HT1080 (cell line): ENCODE data around the gene CCDC9. TPM values are rescaled to one million over a fixed set of nuclear protein-coding genes. Genes with fewer than 3 reads are reported as not detected.
"Not testable (repeated sequence)": the region's sequence is repeated elsewhere in the genome, so short reads cannot be mapped to it uniquely, and the experiment has no call there.

Experiments
- DNase-seq: peaks from one replicate; pipeline ENCODE4 v3.0.0-alpha.2; 2015; ENCODE audit warnings: low read depth
- total RNA-seq: library from RNA; depleted of rRNA; stranded (reverse); fragments of >200 nt; shearing (Covaris generic); gene quantifications from 2 replicates; pipeline ENCODE4 v1.2.3, GENCODE V29; 2014

Gene CCDC9
- total RNA-seq, 1 experiment from 2014 or later, result 3.6 TPM

DNA sequence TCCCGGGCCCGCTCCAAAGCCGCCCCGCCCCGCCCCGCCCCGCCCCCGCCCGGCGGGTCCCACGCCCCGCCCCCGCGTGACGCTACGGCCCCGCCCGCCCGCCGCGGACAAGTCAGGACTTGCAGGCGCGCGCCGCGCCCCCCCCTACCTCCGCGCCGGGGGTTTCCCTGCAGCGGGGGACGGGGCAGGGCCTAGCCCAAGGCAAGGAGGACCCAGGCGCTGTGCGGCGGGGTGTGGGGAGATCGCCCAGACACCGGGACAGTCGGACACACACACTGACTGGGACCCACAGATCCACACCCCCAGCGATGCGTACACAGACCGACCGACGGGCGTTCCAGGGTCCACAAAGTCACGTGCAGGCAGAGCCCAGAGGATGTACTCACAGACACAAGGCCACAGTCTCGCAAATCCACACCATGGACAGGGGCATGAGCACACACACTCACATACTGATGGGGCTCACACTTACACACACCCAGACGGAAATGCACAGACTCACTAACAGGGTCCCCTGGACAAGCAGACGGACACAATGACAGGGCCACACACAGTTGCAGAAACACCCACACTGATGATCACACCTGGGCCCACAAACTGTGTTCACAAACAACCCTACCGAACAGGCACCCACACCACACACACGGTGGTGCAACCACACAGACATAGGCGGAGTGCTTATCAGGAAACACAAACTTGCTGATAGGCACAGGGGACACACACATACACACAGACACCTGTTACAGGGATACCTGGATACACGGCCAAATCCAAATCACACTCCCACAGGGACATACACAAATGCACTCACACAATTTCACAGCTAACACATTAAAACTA lies 24.9 kb upstream of the CCDC9 start:
- peak; percentile 82 for DNase-seq

DNA sequence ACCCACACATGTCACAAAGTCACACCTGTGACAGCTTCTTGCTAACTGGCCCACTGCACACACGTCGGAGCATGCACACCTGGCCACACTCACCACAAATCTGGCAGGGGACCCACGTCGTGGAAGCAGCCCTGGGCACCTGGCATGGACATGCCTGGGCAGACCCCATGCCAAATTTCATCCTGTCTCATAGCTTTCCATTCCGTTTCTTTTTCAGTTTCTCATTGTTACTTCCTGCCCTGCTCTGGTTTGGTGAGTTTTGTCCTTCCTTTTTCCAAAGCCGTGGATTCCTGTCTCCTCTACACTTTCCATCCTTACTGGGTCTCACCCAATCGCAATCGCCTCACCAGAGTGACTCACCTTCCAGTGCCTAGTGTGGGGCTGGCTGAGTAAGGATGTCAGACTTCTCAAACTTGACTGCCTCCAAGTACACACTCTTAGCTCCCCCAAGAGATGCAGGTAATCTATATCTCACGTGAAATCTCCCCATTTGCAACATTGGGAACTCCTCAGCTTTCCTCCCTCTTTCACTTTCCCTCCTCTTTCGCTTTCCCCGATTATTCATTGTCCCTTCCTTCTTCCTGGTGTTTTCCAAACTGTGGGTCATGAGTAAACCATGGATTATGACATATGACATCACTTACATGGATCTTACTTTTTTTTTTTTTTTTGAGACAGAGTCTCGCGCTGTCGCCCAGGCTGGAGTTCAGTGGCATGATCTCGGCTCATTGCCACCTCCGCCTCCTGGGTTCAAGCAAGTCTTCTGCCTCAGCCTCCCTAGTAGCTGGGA lies 23.7 kb upstream of the CCDC9 start:
- DNase-seq, result peak; percentile 91

DNA sequence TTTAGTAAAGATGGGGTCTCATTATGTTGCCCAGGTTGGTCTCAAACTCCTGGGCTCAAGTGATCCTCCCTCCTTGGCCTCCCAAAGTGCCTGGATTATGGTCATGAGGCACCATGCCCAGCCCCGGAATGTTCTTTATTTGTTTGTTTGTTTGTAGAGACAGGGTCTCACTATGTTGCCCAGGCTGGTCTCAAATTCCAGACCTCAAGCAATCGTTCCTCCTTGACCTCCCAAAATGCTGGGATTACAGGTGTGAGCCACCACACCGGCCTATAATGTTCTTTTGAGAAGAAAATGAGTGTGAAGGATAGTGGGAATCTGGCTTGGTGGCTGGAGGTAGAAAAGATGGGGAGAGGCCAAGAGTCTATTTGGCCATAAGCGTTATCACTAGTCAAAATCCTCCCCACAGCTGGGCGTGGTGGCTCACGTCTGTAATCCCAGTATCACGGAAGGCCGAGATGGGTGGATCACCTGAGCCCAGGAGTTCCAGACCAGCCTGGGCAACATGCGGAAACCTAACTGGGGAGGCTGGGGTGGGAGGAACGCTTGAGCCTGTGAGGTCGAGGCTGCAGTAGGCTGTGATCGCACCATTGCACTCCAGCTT lies 20.2 kb upstream of the CCDC9 start:
- no peak for DNase-seq

DNA sequence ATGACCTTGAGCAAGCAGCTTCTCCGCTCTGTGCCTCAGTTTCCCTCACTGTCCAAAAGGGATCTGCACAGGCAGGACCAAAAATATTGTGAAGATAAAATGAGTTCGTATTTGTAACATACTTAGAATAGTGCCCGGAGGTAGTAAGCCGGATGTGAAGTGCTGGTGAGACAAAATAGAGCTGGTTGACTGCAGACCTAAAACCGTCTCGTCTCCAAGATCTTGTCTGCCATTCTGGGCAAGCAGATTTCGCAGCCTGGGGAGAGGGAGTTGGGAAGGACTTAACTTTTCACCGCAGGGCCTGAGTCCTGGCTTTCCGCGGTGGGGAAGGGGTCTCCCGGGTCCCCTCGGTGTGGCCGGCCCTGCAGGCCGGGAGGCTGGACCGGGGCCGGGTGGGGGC lies 17.2 kb upstream of the CCDC9 start:
- no peak for DNase-seq

DNA sequence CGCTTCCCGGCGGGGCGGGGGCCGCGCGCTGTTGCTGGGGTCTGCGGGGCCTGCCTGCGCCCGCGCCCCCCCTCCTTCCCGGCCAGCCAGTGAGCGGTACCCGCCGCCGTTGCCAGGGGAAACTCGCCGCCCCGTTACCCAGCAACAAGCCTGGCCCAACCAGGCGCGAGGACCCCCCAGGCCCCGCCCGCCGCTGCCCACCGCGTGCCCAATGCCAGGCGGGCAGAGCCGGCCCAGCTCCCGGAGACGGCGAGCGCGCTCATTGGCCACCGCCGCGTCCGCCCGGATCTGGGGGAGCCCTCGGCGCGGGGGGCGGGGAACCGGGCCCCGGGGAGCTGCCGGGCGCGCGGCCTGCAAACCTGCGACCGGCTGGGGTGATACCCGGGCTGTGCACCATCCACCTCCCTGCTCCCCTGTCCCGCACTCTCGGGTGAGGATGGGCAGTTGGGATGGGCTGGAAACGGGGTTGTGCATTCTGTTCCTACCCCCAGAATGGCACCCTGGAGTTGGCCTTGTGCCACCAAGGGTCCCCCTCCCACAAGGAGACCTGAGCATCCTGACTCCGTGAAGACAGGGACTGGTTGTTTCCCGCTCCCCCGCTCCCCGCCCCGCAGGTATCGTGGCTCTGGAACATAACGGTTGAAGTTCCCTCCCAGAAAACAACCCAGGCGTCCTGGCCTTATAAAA lies 16.6 kb upstream of the CCDC9 start:
- no peak for DNase-seq

DNA sequence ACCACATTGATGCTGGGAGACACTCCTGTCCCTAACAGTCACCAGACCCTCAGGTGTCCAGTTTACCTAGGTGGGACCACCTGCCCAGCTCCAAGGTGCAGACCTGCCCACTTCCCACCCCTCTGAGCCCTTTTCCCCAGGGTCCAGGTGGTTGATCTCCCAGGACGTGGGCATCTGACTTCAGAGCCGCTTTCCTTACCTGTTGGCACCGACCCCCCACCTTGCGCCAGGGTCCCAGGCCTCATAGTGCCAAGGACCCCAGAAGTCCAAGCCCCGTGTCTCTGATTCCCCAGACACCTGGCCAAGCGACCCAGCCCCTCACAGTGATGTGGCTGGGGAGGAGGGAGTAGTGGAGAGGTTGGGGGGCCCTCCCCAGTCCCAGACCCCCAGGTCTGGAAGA lies 15.8 kb upstream of the CCDC9 start:
- no peak for DNase-seq

DNA sequence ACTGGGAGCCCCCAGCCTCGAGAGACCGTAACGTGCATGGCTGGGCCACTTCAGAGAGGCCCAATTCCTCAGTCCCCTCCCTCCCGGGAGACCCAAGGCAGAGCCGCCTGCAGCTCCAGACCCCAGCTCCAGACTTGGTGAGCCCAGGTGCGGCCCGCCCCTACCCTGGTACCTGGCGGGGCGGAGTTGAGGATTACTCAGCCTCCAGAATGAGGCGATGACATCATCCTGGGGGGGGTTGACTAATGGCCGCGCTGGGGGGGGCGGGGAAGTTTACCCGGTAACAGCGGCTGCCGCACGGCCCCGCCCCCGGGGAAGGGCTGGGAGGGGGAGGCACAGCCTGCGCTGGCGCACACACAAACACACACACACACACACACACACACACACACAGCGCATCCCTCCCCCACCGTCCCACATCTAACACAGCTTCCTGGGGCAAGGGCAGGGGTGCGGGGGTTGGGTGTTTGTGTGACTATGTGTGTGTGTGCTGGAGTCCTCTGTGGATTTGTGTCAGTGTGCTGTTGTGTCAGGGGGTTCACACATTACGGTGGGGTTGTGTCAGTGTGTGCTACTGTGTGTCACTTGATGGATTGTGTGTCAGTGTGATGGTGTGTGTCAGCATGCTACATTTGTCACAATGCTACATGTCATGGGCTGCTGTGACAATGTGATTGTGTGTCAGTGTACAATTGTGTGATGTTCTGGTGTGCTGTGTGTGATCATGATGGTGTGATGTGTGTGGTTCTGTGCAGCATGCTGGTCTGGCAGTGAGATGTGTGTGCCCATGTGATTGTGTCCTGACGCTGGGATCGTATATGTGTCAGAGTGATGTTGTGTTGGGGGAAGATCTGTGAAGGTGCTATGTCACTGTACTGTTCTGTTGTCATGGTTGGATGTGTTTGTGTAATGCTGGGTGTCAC lies 15.1 kb upstream of the CCDC9 start:
- DNase-seq, result peak; percentile 48

DNA sequence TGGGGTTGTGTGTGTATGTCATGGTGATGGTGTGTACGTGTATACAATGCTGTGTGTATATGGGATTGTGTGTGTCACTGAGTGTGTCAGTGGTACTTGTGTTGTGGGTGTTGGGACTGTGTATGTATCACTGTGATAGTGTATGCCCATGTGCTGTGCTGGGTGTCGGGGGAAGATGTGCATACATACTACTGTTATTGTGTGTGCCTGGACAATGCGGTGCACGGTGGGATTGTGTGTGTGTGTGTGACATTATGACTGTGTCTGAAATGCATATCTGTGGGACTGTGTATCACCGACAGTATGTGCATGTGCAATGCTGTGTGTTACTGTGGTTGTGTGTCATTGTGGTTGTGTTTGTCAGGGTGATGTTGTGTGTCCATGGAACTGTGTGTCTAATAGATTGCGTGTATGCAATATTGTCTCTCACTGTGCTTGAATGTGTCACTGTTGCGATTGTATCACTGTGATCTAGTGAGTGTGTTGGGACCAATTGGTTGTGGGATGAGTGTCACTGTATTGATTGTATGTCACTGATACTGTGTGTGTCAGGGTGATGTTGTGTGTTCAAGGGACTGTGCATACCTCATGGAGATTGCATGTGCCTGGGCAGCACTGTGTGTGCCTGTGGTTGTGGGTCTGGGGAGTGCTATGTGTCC lies 14.3 kb upstream of the CCDC9 start:
- no peak for DNase-seq

DNA sequence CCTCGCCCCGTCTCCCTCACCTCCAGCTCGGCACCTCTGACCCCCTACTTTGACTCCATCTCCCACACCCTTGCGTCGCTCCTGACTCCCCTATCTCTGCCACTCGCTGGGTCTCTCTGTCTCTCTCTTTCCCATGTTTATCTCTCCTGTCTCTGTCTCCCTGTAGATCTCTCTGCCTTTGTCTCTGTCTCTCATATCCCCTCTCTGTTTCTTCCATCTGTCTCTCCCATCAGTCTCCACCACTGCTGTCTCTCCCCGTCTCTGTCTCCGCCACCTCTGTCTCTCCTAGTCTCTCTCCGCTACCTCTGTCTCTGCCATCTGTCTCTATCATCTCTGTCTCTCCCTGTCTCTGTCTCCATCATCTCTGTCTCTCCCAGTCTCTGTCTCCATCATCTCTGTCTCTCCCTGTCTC lies 13.0 kb upstream of the CCDC9 start:
- DNase-seq, result no peak

DNA sequence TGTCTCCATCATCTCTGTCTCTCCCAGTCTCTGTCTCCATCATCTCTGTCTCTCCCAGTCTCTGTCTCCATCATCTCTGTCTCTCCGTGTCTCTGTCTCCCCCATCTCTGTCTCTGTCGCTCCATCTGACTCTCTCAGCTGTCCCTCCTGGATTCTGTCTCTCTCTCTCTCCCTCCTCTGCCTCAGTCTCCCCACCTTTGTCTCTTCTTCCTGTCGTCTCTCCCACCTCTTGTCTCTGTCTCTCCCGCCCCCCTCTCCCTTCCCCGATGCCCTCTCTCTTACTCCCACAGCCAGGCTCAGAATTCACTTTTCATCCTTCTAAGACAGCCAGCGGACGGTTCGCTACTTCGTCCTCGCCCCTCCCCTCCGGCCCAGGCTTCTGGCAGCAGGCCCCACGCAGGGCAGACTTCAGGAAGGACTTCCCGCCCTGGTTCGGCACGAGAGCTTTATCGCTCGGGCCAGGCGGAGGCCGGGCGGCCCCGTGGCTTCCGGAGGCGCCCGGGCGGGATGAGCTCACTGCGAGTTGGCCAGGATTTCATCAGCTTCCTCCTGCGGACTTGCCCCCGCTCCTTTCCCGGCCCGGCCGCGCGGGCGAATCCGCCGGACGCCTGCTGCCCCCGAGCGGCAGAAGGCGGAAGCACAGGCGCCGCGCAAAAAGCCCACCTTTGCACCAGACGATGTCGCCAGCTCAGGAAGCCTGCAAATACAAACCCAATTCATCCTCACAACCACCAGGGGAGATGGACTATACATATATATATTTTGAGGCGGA lies 12.4 kb upstream of the CCDC9 start:
- peak; percentile 98 for DNase-seq

DNA sequence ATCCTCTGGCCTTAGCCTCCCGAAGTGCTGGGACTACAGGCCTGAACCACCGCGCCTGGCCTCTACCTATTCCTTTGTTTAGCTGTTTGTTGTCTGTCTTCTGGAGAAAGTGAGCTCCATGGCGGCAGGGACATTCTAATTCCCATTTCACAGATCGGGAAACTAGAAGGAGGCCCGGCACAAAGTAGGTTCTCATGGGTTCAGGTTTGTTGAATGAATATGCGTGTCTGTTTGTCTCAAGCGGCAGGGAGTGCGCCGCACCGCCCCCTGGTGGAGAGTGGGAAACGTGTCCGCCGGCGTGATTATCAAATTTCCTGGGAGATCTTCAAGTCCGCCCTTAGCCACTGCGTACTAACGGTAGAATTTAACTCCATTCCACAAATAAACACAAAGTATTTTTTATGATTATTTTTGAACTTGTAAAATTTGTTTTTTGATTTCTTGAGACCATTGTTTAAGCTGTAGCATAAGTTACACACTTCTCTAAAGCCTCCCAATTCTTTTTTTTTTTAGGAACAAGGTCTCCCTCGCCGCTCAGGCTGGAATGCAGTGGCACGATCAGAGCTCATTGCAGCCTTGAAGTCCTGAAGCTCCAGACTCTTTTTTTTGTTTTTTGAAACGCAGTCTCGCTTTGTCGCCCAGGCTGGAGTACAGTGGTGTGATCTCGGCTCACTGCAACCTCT lies 8.9 kb upstream of the CCDC9 start:
- DNase-seq, result peak; percentile 75

DNA sequence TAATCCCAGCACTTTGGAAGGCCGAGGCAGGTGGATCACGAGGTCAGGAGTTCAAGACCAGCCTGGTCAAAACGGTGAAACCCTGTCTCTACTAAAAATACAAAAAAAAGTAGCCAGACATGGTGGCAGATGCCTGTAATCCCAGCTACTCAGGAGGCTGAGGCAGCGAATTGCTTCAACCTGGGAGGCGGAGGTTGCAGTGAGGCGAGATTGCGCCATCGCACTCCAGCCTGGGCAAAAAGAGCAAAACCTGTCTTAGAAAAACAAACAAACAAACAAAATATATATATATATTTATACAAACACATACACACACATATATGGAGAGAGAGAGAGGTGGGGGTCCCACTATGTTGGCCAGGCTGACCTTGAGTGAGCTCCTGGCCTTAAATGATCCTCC lies 3.3 kb upstream of the CCDC9 start:
- not testable (repeated sequence) for DNase-seq

DNA sequence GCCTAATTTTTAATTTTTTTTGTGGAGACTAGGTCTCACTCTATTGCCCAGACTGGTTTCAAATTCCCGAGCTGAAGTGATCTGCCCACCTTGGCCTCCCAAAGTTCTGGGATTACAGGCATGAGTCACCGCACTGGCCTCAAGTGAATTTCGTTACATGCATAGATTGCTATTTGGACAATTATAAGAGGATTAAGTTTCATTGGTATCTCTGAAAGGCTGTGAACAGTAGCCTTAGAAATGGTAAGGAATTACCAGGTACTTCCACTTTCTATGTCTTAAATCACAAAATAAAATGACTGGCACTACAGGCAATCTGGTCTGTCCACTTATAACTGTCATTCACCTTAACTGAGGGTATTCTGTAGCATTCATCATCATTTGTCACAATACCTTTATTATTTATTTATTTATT lies 2.9 kb upstream of the CCDC9 start:
- peak; percentile 87 for DNase-seq

DNA sequence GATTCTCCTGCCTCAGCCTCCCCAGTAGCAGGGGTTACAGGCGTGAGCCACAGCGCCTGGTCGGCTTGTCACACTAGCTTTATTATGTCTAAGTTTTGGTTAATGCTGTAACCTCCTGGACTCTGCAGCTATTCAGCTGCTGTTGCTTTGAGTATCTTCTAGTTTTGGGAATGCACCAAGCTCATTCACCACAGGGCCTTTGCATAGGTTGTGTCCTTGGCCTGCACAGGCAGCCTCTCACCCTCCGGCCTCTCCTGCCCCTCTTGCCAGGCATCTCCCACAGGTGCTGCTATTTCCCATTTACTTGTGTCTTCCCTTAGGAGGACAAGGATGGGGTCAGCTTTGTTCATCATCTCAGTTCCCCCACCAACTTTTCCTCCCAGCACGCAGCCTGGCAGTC lies 2.4 kb upstream of the CCDC9 start:
- DNase-seq, result no peak

DNA sequence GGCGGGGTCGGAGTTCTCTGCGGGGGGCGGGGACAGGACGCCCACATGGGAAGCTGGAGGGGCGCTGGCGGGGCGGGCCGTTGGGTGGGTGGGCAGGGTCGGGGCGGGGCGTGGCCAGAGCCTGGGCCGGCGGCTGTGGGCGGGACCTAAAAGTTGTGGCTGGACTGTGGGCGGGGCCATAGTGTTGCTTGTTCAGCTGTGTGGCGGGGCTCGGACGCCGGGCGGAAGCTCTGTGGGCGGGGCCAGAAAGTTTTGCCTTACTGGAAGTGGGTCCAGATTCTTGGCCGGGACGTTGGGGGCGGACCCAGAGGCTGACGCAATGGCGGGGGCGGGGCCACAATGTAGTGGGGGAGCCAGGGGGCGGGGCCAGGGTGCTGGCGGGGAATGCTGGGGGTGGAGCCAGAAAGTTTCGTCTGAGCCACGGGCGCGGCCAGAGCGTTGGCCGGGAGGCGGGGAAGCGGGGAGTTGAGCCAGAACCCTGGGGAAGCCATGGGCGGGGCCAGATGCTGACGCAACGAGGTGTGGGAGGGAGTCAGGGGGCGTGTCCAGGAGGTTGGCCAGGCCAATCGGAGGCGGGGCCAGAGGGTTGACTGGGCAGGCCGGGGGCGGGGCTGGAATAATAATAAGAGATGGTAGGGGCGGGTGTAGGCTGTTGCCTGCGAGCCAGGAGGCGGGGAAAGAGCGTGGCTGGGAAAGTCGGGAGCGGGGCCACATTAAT lies 527 bp downstream of the CCDC9 start:
- DNase-seq, result peak; percentile 93

DNA sequence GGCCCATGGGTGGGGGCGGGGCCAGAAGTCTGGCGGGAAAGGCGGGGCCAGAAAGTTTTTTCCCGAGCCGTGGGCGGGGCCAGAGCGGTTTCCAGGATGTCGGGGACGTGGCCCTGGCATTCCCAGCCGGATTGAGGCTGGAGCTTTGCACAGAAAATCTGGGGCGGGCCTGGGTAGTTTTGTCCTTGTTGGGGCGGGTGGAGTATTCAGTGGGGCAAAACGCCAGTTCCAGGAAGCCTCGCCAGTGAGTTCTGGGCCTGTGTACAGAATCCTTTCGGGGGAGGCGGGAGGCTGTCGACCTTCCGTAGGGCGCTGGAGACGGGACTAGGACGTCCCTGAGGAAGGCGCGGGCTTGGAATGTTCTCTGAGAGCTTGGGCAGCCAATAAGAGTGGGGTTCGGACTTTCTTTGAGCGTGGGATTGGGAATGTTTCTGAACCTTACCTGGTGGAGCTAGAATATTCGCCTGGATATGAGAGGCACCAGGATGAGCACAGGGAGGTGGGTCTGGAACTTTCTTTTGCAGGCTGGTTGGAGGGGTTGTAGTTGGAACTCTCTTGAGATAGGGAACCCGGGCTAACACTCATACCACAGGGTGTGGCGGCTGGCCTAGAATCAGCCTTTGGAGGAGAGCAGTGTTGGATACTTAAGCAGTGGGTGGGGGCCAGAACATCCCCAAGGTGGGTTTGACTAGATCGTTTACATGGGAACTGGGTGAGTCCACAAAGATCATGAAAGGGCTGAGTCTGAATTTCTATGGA lies 1.3 kb downstream of the CCDC9 start:
- no peak for DNase-seq

DNA sequence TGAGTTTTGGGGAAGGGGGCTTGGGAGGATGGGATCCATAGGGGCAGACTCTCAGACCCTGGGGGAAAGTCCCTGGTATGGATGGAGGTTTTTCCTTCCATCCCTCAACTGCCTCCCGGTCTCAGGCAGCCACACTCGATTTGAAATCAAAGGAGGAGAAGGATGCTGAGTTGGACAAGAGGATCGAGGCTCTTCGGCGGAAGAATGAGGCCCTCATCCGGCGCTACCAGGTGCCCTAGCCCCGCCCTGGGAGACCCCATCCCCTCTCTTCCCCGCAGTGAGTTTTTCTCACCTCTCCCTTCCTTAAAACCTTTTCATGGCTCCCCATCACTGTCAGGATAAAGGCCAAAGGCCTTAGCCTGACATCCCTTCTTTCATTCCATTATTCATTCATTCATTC lies 2.1 kb downstream of the CCDC9 start:
- no peak for DNase-seq
